ENCODE data around the gene MED13.
"Not testable (repeated sequence)": the region's sequence is repeated elsewhere in the genome, so short reads cannot be mapped to it uniquely, and the experiment has no call there.

MED13 gene

GRCh38 chr17:62062302-62062701 is 2.8 kb downstream of the MED13 start:
- no peak for DNase-seq (ENCODE audit: low read depth in 3 of 3, low spot score in 1 of 3)

GRCh38 chr17:62059414-62059813 is 5.7 kb downstream of the MED13 start:
- DNase-seq (ENCODE audit: low read depth in 3 of 3, low spot score in 1 of 3): no peak

- DNase-seq (ENCODE audit: low read depth in 3 of 3, low spot score in 1 of 3): no peak
Measured at GRCh38 chr17:62058611-62059010, 6.5 kb downstream of the MED13 start.

- DNase-seq (ENCODE audit: low read depth in 3 of 3, low spot score in 1 of 3): no peak
Measured at GRCh38 chr17:62057696-62058095, 7.4 kb downstream of the MED13 start.

- DNase-seq (ENCODE audit: low read depth in 3 of 3, low spot score in 1 of 3): no peak
Measured at GRCh38 chr17:62052765-62053338, 12.2 kb downstream of the MED13 start.

- no peak for DNase-seq (ENCODE audit: low read depth in 3 of 3, low spot score in 1 of 3)
Measured at GRCh38 chr17:62051053-62051452, 14.0 kb downstream of the MED13 start.

- DNase-seq (ENCODE audit: low read depth in 3 of 3, low spot score in 1 of 3): no peak
Measured at GRCh38 chr17:62049299-62049698, 15.8 kb downstream of the MED13 start.

- DNase-seq (ENCODE audit: low read depth in 3 of 3, low spot score in 1 of 3): no peak
Measured at GRCh38 chr17:62048262-62048661, 16.8 kb downstream of the MED13 start.

GRCh38 chr17:62045517-62045916 is 19.6 kb downstream of the MED13 start:
- DNase-seq (ENCODE audit: low read depth in 3 of 3, low spot score in 1 of 3): no peak

- DNase-seq (ENCODE audit: low read depth in 3 of 3, low spot score in 1 of 3): no peak
Measured at GRCh38 chr17:62045109-62045508, 20.0 kb downstream of the MED13 start.

GRCh38 chr17:62043602-62044001 is 21.5 kb downstream of the MED13 start:
- no peak for DNase-seq (ENCODE audit: low read depth in 3 of 3, low spot score in 1 of 3)

- DNase-seq (ENCODE audit: low read depth in 3 of 3, low spot score in 1 of 3): no peak
Measured at GRCh38 chr17:62043140-62043539, 21.9 kb downstream of the MED13 start.

- DNase-seq (ENCODE audit: low read depth in 3 of 3, low spot score in 1 of 3): no peak
Measured at GRCh38 chr17:62038248-62038647, 26.8 kb downstream of the MED13 start.

- DNase-seq (ENCODE audit: low read depth in 3 of 3, low spot score in 1 of 3): no peak
Measured at GRCh38 chr17:62033317-62033716, 31.8 kb downstream of the MED13 start.

- DNase-seq (ENCODE audit: low read depth in 3 of 3, low spot score in 1 of 3): no peak
Measured at GRCh38 chr17:62032480-62032879, 32.6 kb downstream of the MED13 start.

- DNase-seq (ENCODE audit: low read depth in 3 of 3, low spot score in 1 of 3): no peak
Measured at GRCh38 chr17:62030264-62030663, 34.8 kb downstream of the MED13 start.

- DNase-seq (ENCODE audit: low read depth in 3 of 3, low spot score in 1 of 3): no peak
Measured at GRCh38 chr17:62024866-62025265, 40.2 kb downstream of the MED13 start.

- no peak for DNase-seq (ENCODE audit: low read depth in 3 of 3, low spot score in 1 of 3)
Measured at GRCh38 chr17:62017912-62018311, 47.2 kb downstream of the MED13 start.

- DNase-seq (ENCODE audit: low read depth in 3 of 3, low spot score in 1 of 3): no peak
Measured at GRCh38 chr17:62017496-62017895, 47.6 kb downstream of the MED13 start.

GRCh38 chr17:62014526-62014925 is 50.6 kb downstream of the MED13 start:
- no peak for DNase-seq (ENCODE audit: low read depth in 3 of 3, low spot score in 1 of 3)

- no peak for DNase-seq (ENCODE audit: low read depth in 3 of 3, low spot score in 1 of 3)
Measured at GRCh38 chr17:62009220-62009619, 55.9 kb downstream of the MED13 start.

- DNase-seq (ENCODE audit: low read depth in 3 of 3, low spot score in 1 of 3): no peak
Measured at GRCh38 chr17:62008294-62008693, 56.8 kb downstream of the MED13 start.

- DNase-seq (ENCODE audit: low read depth in 3 of 3, low spot score in 1 of 3): no peak
Measured at GRCh38 chr17:62004388-62004787, 60.7 kb downstream of the MED13 start.

- DNase-seq (ENCODE audit: low read depth in 3 of 3, low spot score in 1 of 3): not testable (repeated sequence)
Measured at GRCh38 chr17:62003141-62003540, 61.9 kb downstream of the MED13 start.
